Activated naive CD4-positive, alpha-beta T cell treated with anti-CD3 and anti-CD28 coated beads, Interleukin-2, amount 50 U/mL, for 24 hours (primary cell): ENCODE data around the gene FHIT.

Experiments used
- H3K27ac Mint-ChIP-seq: one replicate; pipeline ENCODE4 v1.8.0; 2021; ENCODE audit warnings: mild to moderate bottlenecking, mixed read lengths
- H3K27me3 Mint-ChIP-seq: one replicate; pipeline ENCODE4 v1.8.0; 2021; ENCODE audit warnings: mixed read lengths
- H3K36me3 Mint-ChIP-seq: one replicate; pipeline ENCODE4 v1.8.0; 2021; ENCODE audit warnings: mixed read lengths
- H3K4me1 Mint-ChIP-seq: one replicate; pipeline ENCODE4 v1.8.0; 2021; ENCODE audit warnings: mixed read lengths
- H3K4me3 Mint-ChIP-seq: one replicate; pipeline ENCODE4 v1.8.0; 2021; ENCODE audit warnings: mild to moderate bottlenecking, mixed read lengths
- H3K9me3 Mint-ChIP-seq: one replicate; pipeline ENCODE4 v1.8.0; 2021; ENCODE audit warnings: mixed read lengths

FHIT gene

GRCh38 chr3:59843821-59844220 is 1407.4 kb downstream of the FHIT start:
- Mint-ChIP-seq H3K9me3 (peaks cover 16% of the 10 kb centered on the region), H3K27me3 (no peaks in the 10 kb centered on the region), H3K4me3 (no peak overlapping the region), H3K27ac (no peak overlapping the region), H3K4me1 (peaks cover 83% of the 10 kb centered on the region), H3K36me3 (peaks cover 39% of the 10 kb centered on the region)

GRCh38 chr3:59839810-59840515 is 1411.3 kb downstream of the FHIT start:
- H3K4me1 Mint-ChIP-seq, result peaks cover 74% of the 10 kb centered on the region
- H3K27me3 Mint-ChIP-seq, result no peaks in the 10 kb centered on the region
- peak overlapping the region; percentile 7 for H3K4me3 Mint-ChIP-seq
- H3K27ac Mint-ChIP-seq, result peak overlapping the region; percentile 61
- peaks cover 35% of the 10 kb centered on the region for H3K36me3 Mint-ChIP-seq
- peaks cover 14% of the 10 kb centered on the region for H3K9me3 Mint-ChIP-seq

- Mint-ChIP-seq H3K4me1 (peaks cover 72% of the 10 kb centered on the region), H3K36me3 (peaks cover 36% of the 10 kb centered on the region), H3K4me3 (no peak overlapping the region), H3K27ac (peak overlapping the region; percentile 61), H3K9me3 (peaks cover 14% of the 10 kb centered on the region), H3K27me3 (no peaks in the 10 kb centered on the region)
These were observed 1412.0 kb downstream of the FHIT start for GRCh38 chr3:59839283-59839682.

- Mint-ChIP-seq H3K27ac (no peak overlapping the region), H3K4me3 (no peak overlapping the region), H3K27me3 (no peaks in the 10 kb centered on the region), H3K36me3 (peaks cover 34% of the 10 kb centered on the region), H3K4me1 (peaks cover 67% of the 10 kb centered on the region), H3K9me3 (peaks cover 8% of the 10 kb centered on the region)
These were observed 1414.7 kb downstream of the FHIT start for GRCh38 chr3:59836531-59836930.

GRCh38 chr3:59832702-59833101 is 1418.5 kb downstream of the FHIT start:
- Mint-ChIP-seq H3K4me1 (peaks cover 56% of the 10 kb centered on the region), H3K27ac (no peak overlapping the region), H3K27me3 (no peaks in the 10 kb centered on the region), H3K9me3 (peaks cover 8% of the 10 kb centered on the region), H3K36me3 (peaks cover 18% of the 10 kb centered on the region), H3K4me3 (no peak overlapping the region)

- Mint-ChIP-seq H3K4me3 (no peak overlapping the region), H3K27me3 (no peaks in the 10 kb centered on the region), H3K36me3 (peaks cover 18% of the 10 kb centered on the region), H3K27ac (no peak overlapping the region), H3K9me3 (peaks cover 8% of the 10 kb centered on the region), H3K4me1 (peaks cover 61% of the 10 kb centered on the region)
These were observed 1419.0 kb downstream of the FHIT start for GRCh38 chr3:59832241-59832640.

GRCh38 chr3:59831394-59831793 is 1419.9 kb downstream of the FHIT start:
- no peak overlapping the region for H3K27ac Mint-ChIP-seq
- H3K4me1 Mint-ChIP-seq, result peaks cover 69% of the 10 kb centered on the region
- peaks cover 8% of the 10 kb centered on the region for H3K9me3 Mint-ChIP-seq
- H3K4me3 Mint-ChIP-seq, result no peak overlapping the region
- no peaks in the 10 kb centered on the region for H3K27me3 Mint-ChIP-seq
- peaks cover 20% of the 10 kb centered on the region for H3K36me3 Mint-ChIP-seq

- Mint-ChIP-seq H3K4me3 (no peak overlapping the region), H3K4me1 (peaks cover 77% of the 10 kb centered on the region), H3K9me3 (no peaks in the 10 kb centered on the region), H3K36me3 (peaks cover 14% of the 10 kb centered on the region), H3K27me3 (no peaks in the 10 kb centered on the region), H3K27ac (peak overlapping the region; percentile 3)
These were observed 1421.7 kb downstream of the FHIT start for GRCh38 chr3:59829527-59829926.

- Mint-ChIP-seq H3K36me3 (peaks cover 31% of the 10 kb centered on the region), H3K4me3 (no peak overlapping the region), H3K4me1 (peaks cover 80% of the 10 kb centered on the region), H3K9me3 (peaks cover 10% of the 10 kb centered on the region), H3K27ac (peak overlapping the region; percentile 52), H3K27me3 (no peaks in the 10 kb centered on the region)
These were observed 1426.4 kb downstream of the FHIT start for GRCh38 chr3:59824876-59825275.

GRCh38 chr3:59821274-59821673 is 1430.0 kb downstream of the FHIT start:
- Mint-ChIP-seq H3K27me3 (no peaks in the 10 kb centered on the region), H3K36me3 (peaks cover 33% of the 10 kb centered on the region), H3K9me3 (peaks cover 10% of the 10 kb centered on the region), H3K4me3 (no peak overlapping the region), H3K4me1 (peaks cover 67% of the 10 kb centered on the region), H3K27ac (no peak overlapping the region)

- peaks cover 10% of the 10 kb centered on the region for H3K9me3 Mint-ChIP-seq
- H3K4me1 Mint-ChIP-seq, result peaks cover 59% of the 10 kb centered on the region
- peaks cover 31% of the 10 kb centered on the region for H3K36me3 Mint-ChIP-seq
- no peak overlapping the region for H3K4me3 Mint-ChIP-seq
- no peaks in the 10 kb centered on the region for H3K27me3 Mint-ChIP-seq
- H3K27ac Mint-ChIP-seq, result peak overlapping the region; percentile 48
These were observed 1430.8 kb downstream of the FHIT start for GRCh38 chr3:59820352-59820934.

GRCh38 chr3:59818919-59819300 is 1432.3 kb downstream of the FHIT start:
- Mint-ChIP-seq H3K4me3 (no peak overlapping the region), H3K27ac (no peak overlapping the region), H3K4me1 (peaks cover 48% of the 10 kb centered on the region), H3K9me3 (peaks cover 10% of the 10 kb centered on the region), H3K36me3 (peaks cover 28% of the 10 kb centered on the region), H3K27me3 (no peaks in the 10 kb centered on the region)

- no peaks in the 10 kb centered on the region for H3K27me3 Mint-ChIP-seq
- peaks cover 25% of the 10 kb centered on the region for H3K36me3 Mint-ChIP-seq
- peaks cover 45% of the 10 kb centered on the region for H3K4me1 Mint-ChIP-seq
- H3K27ac Mint-ChIP-seq, result peak overlapping the region; percentile 37
- H3K4me3 Mint-ChIP-seq, result no peak overlapping the region
- peaks cover 10% of the 10 kb centered on the region for H3K9me3 Mint-ChIP-seq
These were observed 1433.0 kb downstream of the FHIT start for GRCh38 chr3:59818033-59818918.

- Mint-ChIP-seq H3K27me3 (no peaks in the 10 kb centered on the region), H3K27ac (peak overlapping the region; percentile 37), H3K4me1 (peaks cover 40% of the 10 kb centered on the region), H3K4me3 (no peak overlapping the region), H3K9me3 (peaks cover 7% of the 10 kb centered on the region), H3K36me3 (peaks cover 18% of the 10 kb centered on the region)
These were observed 1433.7 kb downstream of the FHIT start for GRCh38 chr3:59817511-59817910.

- Mint-ChIP-seq H3K27me3 (no peaks in the 10 kb centered on the region), H3K9me3 (no peaks in the 10 kb centered on the region), H3K36me3 (peaks cover 12% of the 10 kb centered on the region), H3K27ac (no peak overlapping the region), H3K4me1 (peaks cover 39% of the 10 kb centered on the region), H3K4me3 (no peak overlapping the region)
These were observed 1434.9 kb downstream of the FHIT start for GRCh38 chr3:59816312-59816711.

- H3K36me3 Mint-ChIP-seq, result peaks cover 15% of the 10 kb centered on the region
- peaks cover 49% of the 10 kb centered on the region for H3K4me1 Mint-ChIP-seq
- H3K4me3 Mint-ChIP-seq, result no peak overlapping the region
- no peaks in the 10 kb centered on the region for H3K27me3 Mint-ChIP-seq
- H3K27ac Mint-ChIP-seq, result peak overlapping the region; percentile 72
- H3K9me3 Mint-ChIP-seq, result no peaks in the 10 kb centered on the region
These were observed 1438.1 kb downstream of the FHIT start for GRCh38 chr3:59813148-59813538.
